ENCODE measurements around the gene SPACA6.
"Not testable (repeated sequence)": the region's sequence is repeated elsewhere in the genome, so short reads cannot be mapped to it uniquely, and the experiment has no call there.

Gene SPACA6

GRCh38 chr19:51664131-51664530 lies 29.0 kb upstream of the SPACA6 start:
- no peak overlapping the region for H3K4me3 ChIP-seq (ENCODE audit: low read length in 2 of 2)
- H3K9me3 ChIP-seq (ENCODE audit: control insufficient read depth in 2 of 2, low read length in 2 of 2), result no peaks in the 10 kb centered on the region
- H3K36me3 ChIP-seq (ENCODE audit: control insufficient read depth in 2 of 2, insufficient read depth in 2 of 2, low read length in 2 of 2), result no peaks in the 10 kb centered on the region
- H3K4me1 ChIP-seq (ENCODE audit: control insufficient read depth, insufficient read depth, low read length), result no peaks in the 10 kb centered on the region
- no peak overlapping the region for H3K9ac ChIP-seq (ENCODE audit: low read length in 2 of 2)
- H3K27me3 ChIP-seq (ENCODE audit: control insufficient read depth in 1 of 2, insufficient read depth in 2 of 2, low read length in 2 of 2), result peaks cover 3 to 6% of the 10 kb centered on the region in 2 donors
- no peak overlapping the region for H3K27ac ChIP-seq (ENCODE audit: low read length)

GRCh38 chr19:51664997-51665396 lies 28.1 kb upstream of the SPACA6 start:
- no peaks in the 10 kb centered on the region for H3K36me3 ChIP-seq (ENCODE audit: control insufficient read depth in 2 of 2, insufficient read depth in 2 of 2, low read length in 2 of 2)
- no peak overlapping the region for H3K27ac ChIP-seq (ENCODE audit: low read length)
- H3K9me3 ChIP-seq (ENCODE audit: control insufficient read depth in 2 of 2, low read length in 2 of 2), result no peaks in the 10 kb centered on the region
- no peak overlapping the region for H3K9ac ChIP-seq (ENCODE audit: low read length in 2 of 2)
- no peak overlapping the region for H3K4me3 ChIP-seq (ENCODE audit: low read length in 2 of 2)
- H3K27me3 ChIP-seq (ENCODE audit: control insufficient read depth in 1 of 2, insufficient read depth in 2 of 2, low read length in 2 of 2), result peaks cover 3 to 6% of the 10 kb centered on the region in 2 donors
- H3K4me1 ChIP-seq (ENCODE audit: control insufficient read depth, insufficient read depth, low read length), result no peaks in the 10 kb centered on the region

GRCh38 chr19:51668216-51668615 lies 24.9 kb upstream of the SPACA6 start:
- Histone ChIP-seq H3K9ac (ENCODE audit: low read length in 2 of 2) (no peak overlapping the region), H3K4me3 (ENCODE audit: low read length in 2 of 2) (no peak overlapping the region), H3K27ac (ENCODE audit: low read length) (no peak overlapping the region), H3K27me3 (ENCODE audit: control insufficient read depth in 1 of 2, insufficient read depth in 2 of 2, low read length in 2 of 2) (peaks cover 3 to 6% of the 10 kb centered on the region in 2 donors), H3K4me1 (ENCODE audit: control insufficient read depth, insufficient read depth, low read length) (no peaks in the 10 kb centered on the region), H3K36me3 (ENCODE audit: control insufficient read depth in 2 of 2, insufficient read depth in 2 of 2, low read length in 2 of 2) (no peaks in the 10 kb centered on the region), H3K9me3 (ENCODE audit: control insufficient read depth in 2 of 2, low read length in 2 of 2) (no peaks in the 10 kb centered on the region)

- H3K36me3 ChIP-seq (ENCODE audit: control insufficient read depth in 2 of 2, insufficient read depth in 2 of 2, low read length in 2 of 2); H3K9ac ChIP-seq (ENCODE audit: low read length in 2 of 2); H3K27me3 ChIP-seq (ENCODE audit: control insufficient read depth in 1 of 2, insufficient read depth in 2 of 2, low read length in 2 of 2); H3K4me1 ChIP-seq (ENCODE audit: control insufficient read depth, insufficient read depth, low read length); H3K4me3 ChIP-seq (ENCODE audit: low read length in 2 of 2); H3K9me3 ChIP-seq (ENCODE audit: control insufficient read depth in 2 of 2, low read length in 2 of 2); H3K27ac ChIP-seq (ENCODE audit: low read length): not testable (repeated sequence)
Measured at GRCh38 chr19:51675911-51676565, 17.1 kb upstream of the SPACA6 start.

GRCh38 chr19:51676566-51677083 lies 16.5 kb upstream of the SPACA6 start:
- no peak overlapping the region for H3K27ac ChIP-seq (ENCODE audit: low read length)
- peaks cover 4 to 5% of the 10 kb centered on the region in 2 donors for H3K27me3 ChIP-seq (ENCODE audit: control insufficient read depth in 1 of 2, insufficient read depth in 2 of 2, low read length in 2 of 2)
- H3K4me1 ChIP-seq (ENCODE audit: control insufficient read depth, insufficient read depth, low read length), result no peaks in the 10 kb centered on the region
- H3K9ac ChIP-seq (ENCODE audit: low read length in 2 of 2), result no peak overlapping the region
- no peaks in the 10 kb centered on the region for H3K9me3 ChIP-seq (ENCODE audit: control insufficient read depth in 2 of 2, low read length in 2 of 2)
- H3K4me3 ChIP-seq (ENCODE audit: low read length in 2 of 2), result no peak overlapping the region
- H3K36me3 ChIP-seq (ENCODE audit: control insufficient read depth in 2 of 2, insufficient read depth in 2 of 2, low read length in 2 of 2), result no peaks in the 10 kb centered on the region

GRCh38 chr19:51680474-51680873 lies 12.7 kb upstream of the SPACA6 start:
- Histone ChIP-seq H3K4me1 (ENCODE audit: control insufficient read depth, insufficient read depth, low read length) (no peaks in the 10 kb centered on the region), H3K9me3 (ENCODE audit: control insufficient read depth in 2 of 2, low read length in 2 of 2) (no peaks in the 10 kb centered on the region), H3K27me3 (ENCODE audit: control insufficient read depth in 1 of 2, insufficient read depth in 2 of 2, low read length in 2 of 2) (peaks cover 3 to 4% of the 10 kb centered on the region in 2 donors), H3K9ac (ENCODE audit: low read length in 2 of 2) (no peak overlapping the region), H3K27ac (ENCODE audit: low read length) (no peak overlapping the region), H3K4me3 (ENCODE audit: low read length in 2 of 2) (no peak overlapping the region), H3K36me3 (ENCODE audit: control insufficient read depth in 2 of 2, insufficient read depth in 2 of 2, low read length in 2 of 2) (no peaks in the 10 kb centered on the region)

- Histone ChIP-seq H3K4me3 (ENCODE audit: low read length in 2 of 2) (no peak overlapping the region), H3K9me3 (ENCODE audit: control insufficient read depth in 2 of 2, low read length in 2 of 2) (no peaks in the 10 kb centered on the region), H3K36me3 (ENCODE audit: control insufficient read depth in 2 of 2, insufficient read depth in 2 of 2, low read length in 2 of 2) (no peaks in the 10 kb centered on the region), H3K9ac (ENCODE audit: low read length in 2 of 2) (no peak overlapping the region), H3K27me3 (ENCODE audit: control insufficient read depth in 1 of 2, insufficient read depth in 2 of 2, low read length in 2 of 2) (peaks cover 0 to 3% of the 10 kb centered on the region in 2 donors), H3K27ac (ENCODE audit: low read length) (no peak overlapping the region), H3K4me1 (ENCODE audit: control insufficient read depth, insufficient read depth, low read length) (no peaks in the 10 kb centered on the region)
Measured at GRCh38 chr19:51681286-51681941, 11.7 kb upstream of the SPACA6 start.

GRCh38 chr19:51686171-51686570 lies 7.0 kb upstream of the SPACA6 start:
- H3K4me1 ChIP-seq (ENCODE audit: control insufficient read depth, insufficient read depth, low read length), result peaks cover 16% of the 10 kb centered on the region
- no peak overlapping the region for H3K4me3 ChIP-seq (ENCODE audit: low read length in 2 of 2)
- peak overlapping the region in 1 of 2 donors; percentile 29 for H3K9ac ChIP-seq (ENCODE audit: low read length in 2 of 2)
- H3K27ac ChIP-seq (ENCODE audit: low read length), result no peak overlapping the region
- no peaks in the 10 kb centered on the region for H3K36me3 ChIP-seq (ENCODE audit: control insufficient read depth in 2 of 2, insufficient read depth in 2 of 2, low read length in 2 of 2)
- H3K9me3 ChIP-seq (ENCODE audit: control insufficient read depth in 2 of 2, low read length in 2 of 2), result no peaks in the 10 kb centered on the region
- H3K27me3 ChIP-seq (ENCODE audit: control insufficient read depth in 1 of 2, insufficient read depth in 2 of 2, low read length in 2 of 2), result no peaks in the 10 kb centered on the region

GRCh38 chr19:51687791-51688670 lies 5.1 kb upstream of the SPACA6 start:
- peak overlapping the region; percentile 92 for H3K27ac ChIP-seq (ENCODE audit: low read length)
- H3K9me3 ChIP-seq (ENCODE audit: control insufficient read depth in 2 of 2, low read length in 2 of 2), result no peaks in the 10 kb centered on the region
- H3K36me3 ChIP-seq (ENCODE audit: control insufficient read depth in 2 of 2, insufficient read depth in 2 of 2, low read length in 2 of 2), result peaks cover 0 to 3% of the 10 kb centered on the region in 2 donors
- H3K9ac ChIP-seq (ENCODE audit: low read length in 2 of 2), result peak overlapping the region; percentile 84 to 87
- H3K27me3 ChIP-seq (ENCODE audit: control insufficient read depth in 1 of 2, insufficient read depth in 2 of 2, low read length in 2 of 2), result no peaks in the 10 kb centered on the region
- peak overlapping the region; percentile 70 to 80 for H3K4me3 ChIP-seq (ENCODE audit: low read length in 2 of 2)
- H3K4me1 ChIP-seq (ENCODE audit: control insufficient read depth, insufficient read depth, low read length), result peaks cover 34% of the 10 kb centered on the region

- H3K9me3 ChIP-seq (ENCODE audit: control insufficient read depth in 2 of 2, low read length in 2 of 2), result no peaks in the 10 kb centered on the region
- peak overlapping the region; percentile 92 for H3K27ac ChIP-seq (ENCODE audit: low read length)
- H3K9ac ChIP-seq (ENCODE audit: low read length in 2 of 2), result peak overlapping the region; percentile 86 to 87
- H3K4me3 ChIP-seq (ENCODE audit: low read length in 2 of 2), result peak overlapping the region; percentile 92 to 95
- peaks cover 0 to 11% of the 10 kb centered on the region in 2 donors for H3K36me3 ChIP-seq (ENCODE audit: control insufficient read depth in 2 of 2, insufficient read depth in 2 of 2, low read length in 2 of 2)
- peaks cover 43% of the 10 kb centered on the region for H3K4me1 ChIP-seq (ENCODE audit: control insufficient read depth, insufficient read depth, low read length)
- H3K27me3 ChIP-seq (ENCODE audit: control insufficient read depth in 1 of 2, insufficient read depth in 2 of 2, low read length in 2 of 2), result no peaks in the 10 kb centered on the region
Measured at GRCh38 chr19:51688671-51689571, 4.2 kb upstream of the SPACA6 start.
